ENCODE measurements around the gene RAD18. TPM values are rescaled to one million over a fixed set of nuclear protein-coding genes. Genes with fewer than 3 reads are reported as not detected.

The RAD18 gene
- polyA plus RNA-seq, 1 experiment, result 10.7 TPM

DNA sequence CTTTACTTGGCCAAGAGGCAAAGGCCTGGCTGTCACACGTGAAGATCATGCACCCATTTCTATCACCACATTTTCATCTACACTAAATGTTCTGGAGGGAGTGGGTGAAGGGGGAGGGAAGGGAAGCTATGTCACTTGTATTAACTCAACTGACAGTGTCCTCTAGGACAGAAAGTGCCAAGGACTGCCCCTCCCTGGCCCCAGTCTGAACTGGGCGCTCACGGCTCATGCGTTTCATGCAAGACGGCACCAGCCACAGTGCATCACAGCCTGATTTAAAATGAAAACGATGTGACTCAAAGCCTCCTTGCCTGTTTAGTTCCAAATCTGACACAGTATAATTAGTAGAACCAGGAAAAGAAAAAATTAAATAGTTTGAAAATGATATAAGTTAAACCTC, 20.8 kb upstream of the RAD18 start:
- Histone ChIP-seq H3K27me3 (ENCODE audit: control insufficient read depth, insufficient read depth, low read length) (peaks cover 31% of the 10 kb centered on the region), H3K4me3 (ENCODE audit: low read depth, low read length) (no peak overlapping the region), H3K27ac (ENCODE audit: low read depth, low read length) (no peak overlapping the region), H3K9me3 (ENCODE audit: control insufficient read depth, insufficient read depth, low read length) (peaks cover 3% of the 10 kb centered on the region)
- DNase-seq (ENCODE audit: low read depth, low spot score), result no peak
- TF ChIP-seq, protein P1, sequence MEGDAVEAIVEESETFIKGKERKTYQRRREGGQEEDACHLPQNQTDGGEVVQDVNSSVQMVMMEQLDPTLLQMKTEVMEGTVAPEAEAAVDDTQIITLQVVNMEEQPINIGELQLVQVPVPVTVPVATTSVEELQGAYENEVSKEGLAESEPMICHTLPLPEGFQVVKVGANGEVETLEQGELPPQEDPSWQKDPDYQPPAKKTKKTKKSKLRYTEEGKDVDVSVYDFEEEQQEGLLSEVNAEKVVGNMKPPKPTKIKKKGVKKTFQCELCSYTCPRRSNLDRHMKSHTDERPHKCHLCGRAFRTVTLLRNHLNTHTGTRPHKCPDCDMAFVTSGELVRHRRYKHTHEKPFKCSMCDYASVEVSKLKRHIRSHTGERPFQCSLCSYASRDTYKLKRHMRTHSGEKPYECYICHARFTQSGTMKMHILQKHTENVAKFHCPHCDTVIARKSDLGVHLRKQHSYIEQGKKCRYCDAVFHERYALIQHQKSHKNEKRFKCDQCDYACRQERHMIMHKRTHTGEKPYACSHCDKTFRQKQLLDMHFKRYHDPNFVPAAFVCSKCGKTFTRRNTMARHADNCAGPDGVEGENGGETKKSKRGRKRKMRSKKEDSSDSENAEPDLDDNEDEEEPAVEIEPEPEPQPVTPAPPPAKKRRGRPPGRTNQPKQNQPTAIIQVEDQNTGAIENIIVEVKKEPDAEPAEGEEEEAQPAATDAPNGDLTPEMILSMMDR (IDR thresholded peaks at IDR 0.05; ENCODE audit: low read depth, low read length), result no peak
- CTCF ChIA-PET, result interaction anchor here (0.6 to 1.8 kb wide), 3 partner anchors 13 to 514 kb away, joined by 4 to 9 read pairs (median 6); no protein-coding TSS in a partner anchor
- POLR2A ChIA-PET, result no interaction called here

GRCh38 chr3:8983591-8983990, 20.3 kb upstream of the RAD18 start:
- DNase-seq (ENCODE audit: low read depth, low spot score), result no peak
- no peak overlapping the region for H3K27ac ChIP-seq (ENCODE audit: low read depth, low read length)
- POLR2A ChIA-PET, result no interaction called here
- H3K27me3 ChIP-seq (ENCODE audit: control insufficient read depth, insufficient read depth, low read length), result peaks cover 32% of the 10 kb centered on the region
- H3K9me3 ChIP-seq (ENCODE audit: control insufficient read depth, insufficient read depth, low read length), result peaks cover 3% of the 10 kb centered on the region
- TF ChIP-seq, protein P1 (IDR thresholded peaks at IDR 0.05; ENCODE audit: low read depth, low read length), result no peak
- CTCF ChIA-PET, result interaction anchor here (0.6 to 1.8 kb wide), 3 partner anchors 12 to 514 kb away, joined by 4 to 9 read pairs (median 6); no protein-coding TSS in a partner anchor
- H3K4me3 ChIP-seq (ENCODE audit: low read depth, low read length), result no peak overlapping the region

DNA sequence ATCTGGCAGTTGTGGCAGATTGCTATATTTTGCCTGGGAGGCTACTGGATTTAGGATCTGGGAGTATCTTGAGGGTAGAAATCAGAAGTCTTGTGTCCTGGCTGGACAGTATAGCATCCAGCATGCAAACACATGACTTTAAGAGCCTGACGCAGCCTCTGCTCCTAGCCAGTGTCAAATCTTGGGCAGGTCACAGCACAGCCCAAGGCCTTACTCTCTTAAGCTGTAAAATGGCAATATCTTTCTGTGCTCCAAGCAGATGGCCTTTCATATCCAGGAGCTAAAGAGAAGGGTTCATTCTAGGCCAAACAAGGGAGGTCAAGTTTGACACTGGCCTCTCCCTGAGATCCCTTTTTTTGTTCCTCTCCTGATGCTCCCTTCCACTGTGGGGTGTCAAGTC, 19.8 kb upstream of the RAD18 start:
- Histone ChIP-seq H3K4me3 (ENCODE audit: low read depth, low read length) (no peak overlapping the region), H3K27ac (ENCODE audit: low read depth, low read length) (no peak overlapping the region), H3K9me3 (ENCODE audit: control insufficient read depth, insufficient read depth, low read length) (peaks cover 3% of the 10 kb centered on the region), H3K27me3 (ENCODE audit: control insufficient read depth, insufficient read depth, low read length) (peaks cover 33% of the 10 kb centered on the region)
- ChIA-PET CTCF (interaction anchor here (0.7 to 1.8 kb wide), 3 partner anchors 11 to 320 kb away, joined by 3 to 6 read pairs (median 4); no protein-coding TSS in a partner anchor), POLR2A (no interaction called here)
- TF ChIP-seq, protein P1 (IDR thresholded peaks at IDR 0.05; ENCODE audit: low read depth, low read length), result no peak
- no peak for DNase-seq (ENCODE audit: low read depth, low spot score)

DNA sequence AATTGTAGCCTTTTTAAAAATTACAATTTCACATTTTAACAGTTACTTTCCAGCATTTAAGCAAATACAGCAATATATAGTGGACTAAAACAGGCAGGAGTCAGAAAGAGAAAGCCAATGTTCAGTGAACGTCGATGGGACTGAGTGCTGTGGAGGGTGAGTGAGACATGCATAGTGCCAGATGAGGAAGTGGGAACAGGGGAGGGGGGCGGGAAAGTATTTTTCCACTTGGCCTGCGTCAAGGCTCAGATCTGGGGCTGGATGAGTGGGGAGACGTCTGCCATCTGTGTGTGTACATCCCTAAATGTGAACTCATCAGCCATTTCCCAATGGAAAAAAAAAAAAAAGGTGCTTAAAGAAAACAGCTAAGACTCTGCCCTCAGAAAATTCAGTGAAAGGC, 19.2 kb upstream of the RAD18 start:
- CTCF ChIA-PET, result interaction anchor here (0.7 to 1.8 kb wide), 2 partner anchors 11 to 32 kb away, joined by 3 to 6 read pairs; no protein-coding TSS in a partner anchor
- no peak for DNase-seq (ENCODE audit: low read depth, low spot score)
- TF ChIP-seq, protein P1 (IDR thresholded peaks at IDR 0.05; ENCODE audit: low read depth, low read length), result no peak

DNA sequence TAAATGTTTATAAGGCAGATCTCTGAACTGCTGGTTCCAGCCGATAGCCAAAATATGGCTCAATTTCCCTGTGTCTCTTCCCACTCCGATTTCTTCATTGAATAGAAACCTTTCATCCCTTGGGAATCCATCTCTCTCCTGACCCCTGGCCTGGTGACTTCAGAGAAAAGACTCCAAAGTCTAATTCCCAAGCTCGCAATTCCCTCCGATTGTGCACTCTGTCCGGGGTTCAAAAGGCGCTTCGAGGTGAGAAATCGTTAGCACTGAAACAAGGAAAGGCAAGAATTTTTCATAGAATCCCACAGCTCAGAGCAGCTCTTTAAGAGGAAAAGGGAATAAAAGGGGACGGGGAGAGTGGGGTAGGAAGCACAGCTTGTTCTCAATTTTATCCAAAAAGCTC, 18.4 kb upstream of the RAD18 start:
- Histone ChIP-seq H3K4me3 (ENCODE audit: low read depth, low read length) (no peak overlapping the region), H3K9me3 (ENCODE audit: control insufficient read depth, insufficient read depth, low read length) (peaks cover 3% of the 10 kb centered on the region), H3K27me3 (ENCODE audit: control insufficient read depth, insufficient read depth, low read length) (peaks cover 35% of the 10 kb centered on the region), H3K27ac (ENCODE audit: low read depth, low read length) (no peak overlapping the region)
- TF ChIP-seq, protein P1 (IDR thresholded peaks at IDR 0.05; ENCODE audit: low read depth, low read length), result no peak
- DNase-seq (ENCODE audit: low read depth, low spot score), result no peak
- CTCF ChIA-PET, result interaction anchor here (0.8 kb wide), 1 partner anchor 15 kb away, joined by 3 read pairs; no protein-coding TSS in a partner anchor
- POLR2A ChIA-PET, result no interaction called here

More for the DNA sequence above, 19.2 kb upstream of the RAD18 start:
- Histone ChIP-seq H3K27me3 (ENCODE audit: control insufficient read depth, insufficient read depth, low read length) (peaks cover 33% of the 10 kb centered on the region), H3K4me3 (ENCODE audit: low read depth, low read length) (no peak overlapping the region), H3K27ac (ENCODE audit: low read depth, low read length) (no peak overlapping the region), H3K9me3 (ENCODE audit: control insufficient read depth, insufficient read depth, low read length) (peaks cover 3% of the 10 kb centered on the region)
- POLR2A ChIA-PET, result interaction anchor here (0.6 kb wide), 1 partner anchor 92 kb away, joined by 3 read pairs; no protein-coding TSS in a partner anchor
